H1 (cell line): ENCODE results near the gene KCNJ5. TPM values are rescaled to one million over a fixed set of nuclear protein-coding genes. Genes with fewer than 3 reads are reported as not detected.

Source experiments
- BCL11A ChIP-seq, 2 experiments: IDR thresholded peaks; one replicate each; pipeline ENCODE4 v1.6.1; 2011; ENCODE audit warnings: low read depth in 2 of 2, low read length in 2 of 2, mild to moderate bottlenecking in 2 of 2
- MAX ChIP-seq: IDR thresholded peaks from 2 replicates; pipeline ENCODE4 v1.6.1; 2012; ENCODE audit warnings: inconsistent platforms
- POLR2AphosphoS5 ChIP-seq: IDR thresholded peaks from 2 replicates; pipeline ENCODE4 v1.6.1; 2011; ENCODE audit warnings: low read depth, low read length
- SP1 ChIP-seq: IDR thresholded peaks from 2 replicates; pipeline ENCODE4 v1.6.1; 2011; ENCODE audit warnings: low read depth, low read length
- TAF1 ChIP-seq: IDR thresholded peaks from 2 replicates; pipeline ENCODE4 v1.6.1; 2011; ENCODE audit warnings: mild to moderate bottlenecking, low read depth, low read length
- TAF7 ChIP-seq: optimal IDR thresholded peaks from 2 replicates; pipeline ENCODE3; 2011; ENCODE audit warnings: low read depth, mild to moderate bottlenecking, inconsistent platforms, low read length, moderate library complexity, borderline replicate concordance
- polyA plus RNA-seq, 7 experiments: library from polyadenylated mRNA; depleted of rRNA in 3 of 7; stranded (reverse) in 5 of 7; unstranded in 2 of 7; fragments of >200 nt in 5 of 7; fragments of 200-250 nt in 2 of 7; gene quantifications; 1 replicate in 5 of 7; 2 replicates in 1 of 7; 4 replicates in 1 of 7; pipeline versions ENCODE4 v1.2.1 to v1.2.3, GENCODE V29; 2011 to 2013; ENCODE audit warnings: missing spikeins in 2 of 7, mixed read lengths in 2 of 7
- total RNA-seq: library from RNA; stranded (reverse); fragmentation: NEBNext Ultra II Directional; extraction: Animal tissue kit (Norgen Biotek cat#: 25700); gene quantifications from 2 replicates; pipeline ENCODE4 v1.2.1, GENCODE V29; 2021

Gene KCNJ5
- total and polyA plus RNA-seq, 2 of the 8 experiments (the other 6 are each of a cell fraction or from before 2014, with no cell fraction given) = 0.05 TPM; not detected in 1

GRCh38 chr11:128872094-128872493 is 19.1 kb upstream of the KCNJ5 start (continued):
- TF ChIP-seq MAX (no peak), TAF7 (no peak), POLR2AphosphoS5 (no peak), BCL11A (IDR thresholded peaks at IDR 0.05; ENCODE audit: low read depth in 2 of 2, low read length in 2 of 2) (no peak), SP1 (no peak), TAF1 (no peak)
